Activated CD4-positive, alpha-beta T cell treated with anti-CD3 and anti-CD28 coated beads, Interleukin-10, Interleukin-2, amounts not matched to agents 100 ng/mL and 50 ng/mL, durations not matched to agents 16 hours and 8 hours (primary cell): ENCODE measurements around the gene ZSCAN21.

Experiments used
- DNase-seq: peaks from one replicate; pipeline ENCODE4 v3.0.0-alpha.2; 2020

ZSCAN21 gene

GRCh38 chr7:100029596-100029995, 20.0 kb upstream of the ZSCAN21 start:
- DNase-seq: no peak

- no peak for DNase-seq
These were observed 16.0 kb upstream of the ZSCAN21 start for GRCh38 chr7:100033526-100033925.

DNA sequence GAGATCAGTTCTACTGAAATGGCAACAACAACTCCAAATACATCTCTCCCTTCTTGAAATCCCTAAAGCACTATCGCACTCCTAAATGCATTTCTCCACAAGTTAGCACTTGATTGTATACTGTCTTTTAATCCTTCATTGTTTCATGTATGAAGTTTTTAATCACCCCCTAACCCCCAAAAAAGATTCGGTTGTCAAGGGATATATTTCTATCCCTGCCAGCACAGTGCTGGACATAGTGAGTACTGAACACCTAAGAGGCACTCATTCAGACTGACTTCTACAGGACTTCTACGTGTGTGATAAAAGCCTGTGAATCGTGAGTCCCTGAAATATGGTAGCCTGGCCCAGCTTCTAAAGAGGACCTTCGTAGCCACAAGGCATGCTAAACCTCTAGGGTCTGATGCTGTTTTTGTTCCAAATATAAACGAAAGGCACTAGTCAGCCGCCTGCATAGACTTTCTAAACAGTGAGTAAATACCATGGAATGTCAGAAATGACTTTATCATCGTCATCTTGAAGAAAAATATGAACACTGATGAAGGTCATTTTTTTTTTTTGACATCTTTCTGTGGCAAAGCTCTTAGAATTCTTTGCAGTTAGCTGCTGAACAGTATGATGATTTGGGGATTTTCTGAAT, 14.6 kb upstream of the ZSCAN21 start:
- DNase-seq: no peak

GRCh38 chr7:100035876-100036275, 13.7 kb upstream of the ZSCAN21 start:
- DNase-seq: no peak

DNA sequence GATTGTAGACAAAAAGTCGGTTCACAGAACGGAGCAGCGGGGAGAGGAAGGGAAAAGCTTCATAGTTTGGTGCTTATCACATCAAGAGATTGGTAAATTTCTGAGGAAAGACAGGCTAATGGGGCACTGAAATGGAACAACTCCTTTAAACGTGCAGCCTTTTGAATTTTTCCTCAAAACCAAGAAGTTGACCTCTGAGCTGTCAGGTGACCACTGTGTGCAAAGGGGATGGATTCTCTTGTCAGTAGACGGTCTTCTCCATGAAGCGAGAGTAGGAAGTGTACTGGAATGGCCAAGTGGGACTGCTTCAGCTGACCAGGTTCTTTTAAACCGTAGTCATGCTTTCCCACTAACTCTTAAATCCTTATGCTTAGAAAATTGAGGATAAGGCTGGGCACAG, 11.2 kb upstream of the ZSCAN21 start:
- no peak for DNase-seq

GRCh38 chr7:100040575-100040974, 9.0 kb upstream of the ZSCAN21 start:
- no peak for DNase-seq

DNA sequence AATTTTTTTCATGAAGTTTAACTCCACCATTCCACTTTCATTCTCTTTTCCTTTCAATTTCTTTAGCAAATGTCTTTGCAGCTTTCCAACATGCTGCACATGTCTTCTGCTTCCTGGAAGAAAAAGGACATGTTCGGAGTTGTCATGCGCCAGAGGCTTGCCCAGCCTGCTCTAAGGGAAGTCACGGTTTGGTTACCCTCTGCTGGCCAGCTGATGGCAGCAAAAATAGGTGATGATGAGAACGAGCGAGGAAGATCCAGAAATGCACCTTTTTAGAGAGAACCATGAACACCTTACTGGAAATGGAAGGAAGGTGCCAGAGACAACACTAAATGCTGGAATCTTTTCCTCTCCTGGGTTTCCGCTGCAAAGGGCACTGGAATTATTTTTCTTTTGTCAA, 4.9 kb upstream of the ZSCAN21 start:
- DNase-seq: peak; percentile 13

DNA sequence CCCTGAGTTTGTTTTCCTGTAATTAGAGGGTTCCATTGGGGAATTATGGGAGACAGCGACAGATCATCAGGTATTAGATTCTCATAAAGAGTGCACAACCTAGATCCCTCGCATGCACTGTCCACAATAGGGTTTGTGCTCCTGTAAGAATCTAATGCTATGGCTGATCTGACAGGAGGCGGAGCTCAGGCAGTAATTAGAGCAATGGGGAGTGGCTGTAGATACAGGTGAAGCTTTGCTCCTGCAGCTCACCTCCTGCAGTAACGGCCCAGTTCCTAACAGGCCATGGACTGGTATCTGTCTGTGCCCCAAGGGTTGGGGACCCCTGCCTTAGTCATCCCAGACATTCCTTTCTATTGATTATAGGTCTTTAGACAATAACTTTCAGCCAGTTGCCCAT, 894 bp upstream of the ZSCAN21 start:
- DNase-seq: no peak

- DNase-seq: no peak
These were observed 2.0 kb downstream of the ZSCAN21 start for GRCh38 chr7:100051611-100052010.

DNA sequence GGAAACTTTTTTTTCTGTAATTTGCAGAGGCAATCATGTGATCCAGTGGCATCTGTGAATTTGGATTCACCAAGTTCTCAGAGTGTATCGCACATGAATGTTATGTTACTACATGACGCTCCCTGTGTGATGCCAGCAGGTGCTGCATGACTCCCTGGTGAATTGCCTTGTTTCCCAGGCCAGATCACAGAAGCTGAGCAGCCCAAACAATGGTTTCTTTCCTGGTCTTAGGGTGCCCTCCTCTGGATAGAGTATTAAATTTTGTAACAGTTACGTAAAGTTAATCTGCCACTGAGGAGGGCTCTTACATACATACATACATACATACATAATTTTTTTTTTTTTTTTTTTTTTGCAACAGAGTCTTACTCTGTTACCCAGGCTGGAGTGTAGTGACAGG, 3.6 kb downstream of the ZSCAN21 start:
- DNase-seq: peak; percentile 52

DNA sequence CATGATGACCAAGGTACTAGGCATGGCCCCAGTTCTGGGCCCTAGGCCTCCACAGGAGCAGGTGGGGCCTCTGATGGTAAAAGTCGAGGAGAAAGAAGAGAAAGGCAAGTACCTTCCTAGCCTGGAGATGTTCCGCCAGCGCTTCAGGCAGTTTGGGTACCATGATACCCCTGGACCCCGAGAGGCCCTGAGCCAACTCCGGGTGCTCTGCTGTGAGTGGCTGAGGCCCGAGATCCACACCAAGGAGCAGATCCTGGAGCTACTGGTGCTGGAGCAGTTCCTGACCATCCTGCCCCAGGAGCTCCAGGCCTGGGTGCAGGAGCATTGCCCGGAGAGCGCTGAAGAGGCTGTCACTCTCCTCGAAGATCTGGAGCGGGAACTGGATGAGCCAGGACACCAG, 7.4 kb downstream of the ZSCAN21 start:
- DNase-seq: no peak

DNA sequence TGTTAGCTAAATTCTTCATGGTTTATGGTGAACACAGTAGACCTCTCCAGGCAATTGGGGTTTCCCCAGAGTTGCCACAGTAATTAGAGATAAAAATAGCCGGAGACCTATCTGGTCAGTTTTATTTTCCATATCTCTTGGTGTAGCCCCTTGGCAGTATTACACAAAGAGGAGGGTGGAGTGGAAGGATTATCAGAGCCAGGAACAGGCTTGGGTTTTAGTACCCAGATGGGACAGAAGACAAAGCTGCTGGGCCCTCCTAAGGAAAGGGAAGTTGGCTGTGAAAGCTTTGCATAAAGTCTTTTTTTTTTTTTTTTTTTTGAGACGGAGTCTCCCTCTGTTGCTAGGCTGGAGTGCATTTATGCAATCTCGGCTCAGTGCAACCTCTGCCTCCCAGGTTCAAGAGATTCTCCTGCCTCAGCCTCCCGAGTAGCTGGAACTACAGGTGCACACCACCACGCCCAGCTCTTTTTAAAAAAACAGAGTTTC, 9.7 kb downstream of the ZSCAN21 start:
- DNase-seq: no peak

- no peak for DNase-seq
These were observed 12.1 kb downstream of the ZSCAN21 start for GRCh38 chr7:100061518-100062193.

- DNase-seq: no peak
These were observed 13.8 kb downstream of the ZSCAN21 start for GRCh38 chr7:100063376-100063775.

DNA sequence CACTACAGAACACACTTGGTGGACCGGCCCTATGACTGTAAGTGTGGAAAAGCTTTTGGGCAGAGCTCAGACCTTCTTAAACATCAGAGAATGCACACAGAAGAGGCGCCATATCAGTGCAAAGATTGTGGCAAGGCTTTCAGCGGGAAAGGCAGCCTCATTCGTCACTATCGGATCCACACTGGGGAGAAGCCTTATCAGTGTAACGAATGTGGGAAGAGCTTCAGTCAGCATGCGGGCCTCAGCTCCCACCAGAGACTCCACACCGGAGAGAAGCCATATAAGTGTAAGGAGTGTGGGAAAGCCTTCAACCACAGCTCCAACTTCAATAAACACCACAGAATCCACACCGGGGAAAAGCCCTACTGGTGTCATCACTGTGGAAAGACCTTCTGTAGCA, 14.6 kb downstream of the ZSCAN21 start:
- no peak for DNase-seq

GRCh38 chr7:100065452-100066186, 16.0 kb downstream of the ZSCAN21 start:
- DNase-seq: no peak

- DNase-seq: no peak
These were observed 17.4 kb downstream of the ZSCAN21 start for GRCh38 chr7:100066953-100067352.

DNA sequence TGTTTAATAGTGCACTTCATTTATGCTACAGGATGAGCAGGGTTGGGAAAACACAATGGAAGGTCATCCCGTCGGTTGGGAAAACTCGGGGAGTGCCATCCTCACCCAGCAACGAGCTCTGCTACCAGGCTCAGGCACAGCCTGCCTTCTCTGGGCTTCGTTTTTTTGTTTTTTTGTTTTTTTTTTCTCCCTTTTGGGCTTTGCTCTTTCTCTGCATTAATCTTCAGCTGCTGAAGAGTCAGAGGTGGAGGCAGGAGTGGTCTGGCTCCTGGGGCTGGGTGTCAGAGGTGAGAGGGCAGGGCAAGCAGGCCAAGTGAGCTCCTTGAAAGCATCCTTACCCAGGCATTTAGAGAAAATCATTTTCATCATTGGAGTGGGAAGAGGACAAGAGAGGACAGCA, 20.4 kb downstream of the ZSCAN21 start:
- no peak for DNase-seq

DNA sequence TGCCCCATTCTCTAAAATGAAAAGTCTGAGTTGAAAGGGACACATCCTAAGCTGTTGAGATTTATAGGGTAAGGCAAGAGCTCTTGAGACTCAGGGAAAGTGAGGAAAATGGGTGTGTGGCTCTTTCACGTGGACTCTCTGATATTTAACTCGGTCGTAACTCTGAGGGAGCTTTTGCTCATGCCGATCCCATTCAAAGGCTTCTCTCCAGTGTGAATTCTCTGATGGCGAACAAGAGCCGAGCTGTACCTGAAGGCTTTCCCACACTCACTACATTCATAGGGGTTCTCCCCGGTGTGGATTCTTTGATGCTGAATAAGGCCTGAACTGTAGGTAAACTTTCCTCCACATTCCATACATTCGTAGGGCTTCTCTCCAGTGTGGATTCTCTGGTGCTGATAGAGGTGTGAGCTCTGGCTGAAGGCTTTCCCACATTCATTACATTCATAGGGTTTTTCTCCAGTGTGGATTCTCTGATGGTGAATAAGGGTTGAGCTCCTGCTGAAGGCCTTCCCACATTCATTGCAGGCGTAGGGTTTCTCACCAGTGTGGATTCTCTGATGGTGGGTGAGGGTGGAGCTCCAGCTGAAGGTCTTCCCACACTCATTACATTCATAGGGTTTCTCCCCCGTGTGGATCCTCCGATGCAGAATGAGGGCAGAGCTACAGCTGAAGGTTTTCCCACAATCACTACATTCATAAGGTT, 21.6 kb downstream of the ZSCAN21 start:
- no peak for DNase-seq

- DNase-seq: no peak
These were observed 22.9 kb downstream of the ZSCAN21 start for GRCh38 chr7:100072462-100072861.

GRCh38 chr7:100074841-100075240, 25.3 kb downstream of the ZSCAN21 start:
- no peak for DNase-seq

- no peak for DNase-seq
These were observed 25.8 kb downstream of the ZSCAN21 start for GRCh38 chr7:100075418-100075817.

DNA sequence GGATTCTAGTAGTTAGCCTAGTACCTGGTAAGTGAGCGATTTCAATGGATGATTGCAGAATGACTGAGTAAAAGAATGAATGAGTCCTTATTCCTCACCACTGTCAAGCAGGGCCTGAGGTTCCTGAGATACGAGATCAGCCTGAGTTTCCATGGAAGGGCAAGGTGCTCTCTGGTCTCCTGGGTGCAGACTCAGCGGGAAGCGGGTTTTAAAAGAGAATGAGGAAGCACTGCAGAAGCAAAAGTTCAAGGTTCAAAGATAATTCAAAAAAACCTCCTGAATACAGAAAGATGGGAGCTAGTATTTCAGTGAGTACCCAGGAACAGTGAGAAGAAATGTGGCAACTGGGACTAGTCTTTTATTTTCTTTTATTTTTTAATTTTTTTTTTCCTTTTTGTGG, 27.6 kb downstream of the ZSCAN21 start:
- no peak for DNase-seq
